Right renal pelvis (tissue), 4 donors: ENCODE results near the gene SUGCT. TPM values are rescaled to one million over a fixed set of nuclear protein-coding genes. Genes with fewer than 3 reads are reported as not detected.

Source experiments
- DNase-seq, 4 donors: peaks; one replicate each; pipeline ENCODE4 v3.0.0-alpha.2; 2013; ENCODE audit warnings: low read depth in 4 of 4, low spot score in 3 of 4, missing footprints in 1 of 4
- polyA plus RNA-seq, 4 donors: library from polyadenylated mRNA; unstranded; fragments of 120-200 nt; gene quantifications; one replicate each; pipeline ENCODE4 v1.2.1, GENCODE V29; 2013; ENCODE audit not compliant: insufficient read length in 4 of 4

SUGCT gene
- polyA plus RNA-seq, 4 donors, result 12.1 to 17.6 (median 15.0) TPM

- no peak for DNase-seq
These were observed 414.7 kb downstream of the SUGCT start for GRCh38 chr7:40549372-40550039.

GRCh38 chr7:40551685-40552576 lies 417.1 kb downstream of the SUGCT start:
- peak in 1 of 4 donors; percentile 25 for DNase-seq

- DNase-seq, result no peak
These were observed 425.9 kb downstream of the SUGCT start for GRCh38 chr7:40560672-40561071.

GRCh38 chr7:40566879-40567278 lies 432.1 kb downstream of the SUGCT start:
- DNase-seq, result no peak

GRCh38 chr7:40569326-40569725 lies 434.5 kb downstream of the SUGCT start:
- DNase-seq, result no peak

- DNase-seq, result no peak
These were observed 435.4 kb downstream of the SUGCT start for GRCh38 chr7:40570223-40570622.

- no peak for DNase-seq
These were observed 437.0 kb downstream of the SUGCT start for GRCh38 chr7:40571796-40572195.

GRCh38 chr7:40572810-40573465 lies 438.1 kb downstream of the SUGCT start:
- DNase-seq, result no peak

- no peak for DNase-seq
These were observed 444.6 kb downstream of the SUGCT start for GRCh38 chr7:40579401-40579800.

- DNase-seq, result no peak
These were observed 446.0 kb downstream of the SUGCT start for GRCh38 chr7:40580776-40581175.

- DNase-seq, result no peak
These were observed 447.7 kb downstream of the SUGCT start for GRCh38 chr7:40582539-40582938.

- DNase-seq, result no peak
These were observed 449.1 kb downstream of the SUGCT start for GRCh38 chr7:40583667-40584444.

- DNase-seq, result no peak
These were observed 450.0 kb downstream of the SUGCT start for GRCh38 chr7:40584667-40585433.

- DNase-seq, result no peak
These were observed 451.4 kb downstream of the SUGCT start for GRCh38 chr7:40586197-40586596.

GRCh38 chr7:40587419-40587818 lies 452.6 kb downstream of the SUGCT start:
- DNase-seq, result no peak

- DNase-seq, result no peak
These were observed 460.3 kb downstream of the SUGCT start for GRCh38 chr7:40595129-40595528.

- DNase-seq, result no peak
These were observed 461.0 kb downstream of the SUGCT start for GRCh38 chr7:40595832-40596231.

- DNase-seq, result no peak
These were observed 462.7 kb downstream of the SUGCT start for GRCh38 chr7:40597517-40597916.

GRCh38 chr7:40598915-40599314 lies 464.1 kb downstream of the SUGCT start:
- DNase-seq, result no peak

GRCh38 chr7:40599836-40600235 lies 465.0 kb downstream of the SUGCT start:
- no peak for DNase-seq
